GM12891 (cell line): Measurements from ENCODE around the gene COMT.

Experiments
- DNase-seq: peaks from one replicate; pipeline ENCODE4 v3.0.0; 2011; ENCODE audit warnings: low spot score; ENCODE audit not compliant: insufficient read length
- FAIRE-seq: peaks from 2 replicates; lab custom pipeline; 2011; peaks lifted over from hg19 to GRCh38; lab: Jason Lieb, UNC
- PAX5 ChIP-seq: IDR thresholded peaks from 2 replicates; pipeline ENCODE4 v1.6.1; 2011; ENCODE audit warnings: low read length, moderate library complexity, mild to moderate bottlenecking; ENCODE audit not compliant: insufficient read depth, severe bottlenecking
- POLR2A ChIP-seq: IDR thresholded peaks from 2 replicates; pipeline ENCODE4 v1.6.1; 2011; ENCODE audit warnings: low read depth, low read length, control low read depth
- POLR2AphosphoS5 ChIP-seq: IDR thresholded peaks from 2 replicates; pipeline ENCODE4 v1.6.1; 2011; ENCODE audit warnings: low read depth, low read length, control low read depth
- POU2F2 ChIP-seq: IDR thresholded peaks from 2 replicates; pipeline ENCODE4 v1.6.1; 2011; ENCODE audit warnings: low read depth, mild to moderate bottlenecking, control low read depth, low read length, moderate library complexity
- SPI1 ChIP-seq: IDR thresholded peaks from 2 replicates; pipeline ENCODE4 v1.6.1; 2011; ENCODE audit warnings: low read depth, low read length, control low read depth
- TAF1 ChIP-seq: IDR thresholded peaks from 2 replicates; pipeline ENCODE4 v1.6.1; 2011; ENCODE audit warnings: low read depth, low read length, control low read depth

Gene COMT

DNA sequence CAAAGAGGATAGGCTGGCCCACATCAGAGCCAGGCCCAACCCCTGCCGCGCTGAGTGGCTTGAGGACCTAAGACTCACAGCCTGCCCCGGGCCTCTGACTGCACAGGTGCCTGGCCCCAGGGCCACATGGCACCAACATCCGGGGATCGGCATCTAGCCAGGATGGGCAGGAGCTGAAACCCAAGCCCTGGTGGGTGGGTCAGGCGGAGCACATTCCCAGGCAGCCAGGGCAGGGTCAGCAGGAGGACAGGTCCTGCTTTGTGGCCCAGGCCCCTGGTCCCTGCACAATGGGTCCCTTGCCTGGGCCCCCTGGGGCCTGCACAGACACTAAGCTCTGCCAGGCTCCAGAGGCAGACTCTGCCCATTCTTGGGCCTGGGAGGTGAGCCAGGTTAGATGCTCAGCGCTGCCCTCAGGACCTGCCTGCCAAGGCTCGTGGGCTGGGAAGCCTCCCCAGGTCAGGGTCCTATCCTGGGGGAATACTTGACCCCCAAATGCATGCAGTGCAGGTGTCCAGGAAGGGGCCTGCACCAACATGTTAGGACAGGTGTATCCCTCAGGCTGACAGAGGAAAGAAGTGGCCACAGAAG, 41.5 kb downstream of the COMT start:
- no peak for DNase-seq

GRCh38 chr22:19983741-19984140, 42.2 kb downstream of the COMT start:
- TF ChIP-seq POLR2AphosphoS5 (no peak), SPI1 (no peak), TAF1 (no peak), PAX5 (no peak), POU2F2 (no peak), POLR2A (no peak)
- DNase-seq (no peak), FAIRE-seq (no peak)

More for the DNA sequence above, 41.5 kb downstream of the COMT start:
- TF ChIP-seq POLR2A, result no peak
- TF ChIP-seq SPI1, result no peak
- TF ChIP-seq PAX5, result no peak
- no peak for TF ChIP-seq POU2F2
- no peak for TF ChIP-seq POLR2AphosphoS5
- TF ChIP-seq TAF1, result no peak
- no peak for FAIRE-seq

- no peak for TF ChIP-seq PAX5
- no peak for TF ChIP-seq POU2F2
- TF ChIP-seq SPI1, result no peak
- TF ChIP-seq POLR2AphosphoS5, result no peak
- no peak for TF ChIP-seq POLR2A
- no peak for TF ChIP-seq TAF1
- DNase-seq (no peak), FAIRE-seq (peak; percentile 45)
These were observed 42.7 kb downstream of the COMT start for GRCh38 chr22:19984201-19984753.

DNA sequence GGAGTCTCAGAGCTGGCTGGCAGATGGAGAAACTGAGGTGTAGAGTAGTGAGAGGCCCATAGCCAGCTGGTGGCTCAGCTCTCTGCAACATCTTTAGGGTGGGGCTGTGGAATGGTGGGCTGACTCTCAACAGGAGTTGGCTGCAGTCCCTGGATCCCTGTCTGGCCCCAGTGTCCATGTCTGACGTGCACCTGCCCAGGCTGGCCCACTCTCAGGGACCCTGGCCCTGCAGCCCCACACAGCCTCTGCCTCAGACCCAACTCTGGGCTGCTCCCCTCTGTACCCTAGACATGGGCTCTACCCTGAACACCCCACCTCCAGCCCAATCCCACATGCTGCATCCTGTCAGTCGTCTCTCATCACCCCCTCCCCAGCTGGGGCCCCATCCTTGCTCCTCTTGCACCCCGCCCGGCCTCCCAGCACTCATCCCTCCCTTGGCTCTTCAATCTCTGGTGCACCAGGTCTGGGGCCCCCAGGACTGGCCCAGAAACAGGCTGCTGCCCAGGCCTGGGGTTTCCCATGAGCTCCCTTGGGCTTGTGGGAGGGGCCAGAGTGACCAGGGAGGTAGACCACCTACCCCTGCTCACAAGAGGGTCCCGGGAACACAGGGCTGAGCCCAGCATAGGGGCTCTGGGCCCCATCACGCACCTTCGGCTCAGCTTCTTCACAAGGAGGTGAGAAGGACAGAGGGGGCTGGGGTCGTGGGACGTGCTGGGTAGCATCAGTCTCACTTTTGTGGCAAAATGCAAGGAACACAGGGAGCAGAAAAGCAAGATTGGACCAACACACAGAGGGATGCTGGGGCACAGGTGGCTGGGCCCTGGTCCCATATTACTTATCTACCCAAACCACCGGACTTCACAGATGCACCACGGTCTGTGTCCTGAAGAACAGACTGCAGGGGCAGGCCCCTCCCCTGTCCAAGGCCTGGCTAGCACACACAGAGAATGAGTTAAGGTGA, 43.6 kb downstream of the COMT start:
- no peak for TF ChIP-seq POU2F2
- no peak for TF ChIP-seq POLR2A
- TF ChIP-seq PAX5, result no peak
- TF ChIP-seq SPI1, result no peak
- TF ChIP-seq TAF1, result no peak
- TF ChIP-seq POLR2AphosphoS5, result no peak
- no peak for DNase-seq
- FAIRE-seq, result no peak

GRCh38 chr22:19986011-19986409, 44.4 kb downstream of the COMT start:
- no peak for TF ChIP-seq POLR2A
- no peak for TF ChIP-seq TAF1
- no peak for TF ChIP-seq POU2F2
- TF ChIP-seq PAX5, result no peak
- TF ChIP-seq SPI1, result no peak
- TF ChIP-seq POLR2AphosphoS5, result no peak
- no peak for FAIRE-seq
- no peak for DNase-seq

- TF ChIP-seq POLR2A (no peak), POU2F2 (no peak), SPI1 (no peak), POLR2AphosphoS5 (no peak), PAX5 (no peak), TAF1 (no peak)
- peak; percentile 76 for FAIRE-seq
These were observed 45.1 kb downstream of the COMT start for GRCh38 chr22:19986410-19987341.

GRCh38 chr22:19987394-19988306, 46.1 kb downstream of the COMT start:
- no peak for DNase-seq
- TF ChIP-seq POLR2A (no peak), PAX5 (no peak), POU2F2 (no peak), SPI1 (no peak), POLR2AphosphoS5 (no peak), TAF1 (no peak)
- FAIRE-seq, result no peak

More at GRCh38 chr22:19986410-19987341, 45.1 kb downstream of the COMT start:
- DNase-seq, result peak; percentile 100
